Stimulated activated CD8-positive, alpha-beta memory T cell treated with anti-CD3 and anti-CD28 coated beads, Interleukin-15, amount 100 ng/mL, for 48 hours (primary cell): ENCODE results near the gene FBXL2.
"Not testable (repeated sequence)": the region's sequence is repeated elsewhere in the genome, so short reads cannot be mapped to it uniquely, and the experiment has no call there.

Experiments used
- DNase-seq, 2 donors: peaks; one replicate each; pipeline ENCODE4 v3.0.0-alpha.2; 2020; ENCODE audit warnings: low read depth in 2 of 2

Gene FBXL2

GRCh38 chr3:33428734-33429133 is 151.5 kb downstream of the FBXL2 start:
- DNase-seq: no peak

GRCh38 chr3:33429306-33429705 is 152.1 kb downstream of the FBXL2 start:
- not testable (repeated sequence) for DNase-seq

- DNase-seq: no peak
These were observed 152.8 kb downstream of the FBXL2 start for GRCh38 chr3:33430061-33430460.

- no peak for DNase-seq
These were observed 153.3 kb downstream of the FBXL2 start for GRCh38 chr3:33430571-33430970.

- DNase-seq: no peak
These were observed 156.6 kb downstream of the FBXL2 start for GRCh38 chr3:33433843-33434242.
